Calu3 (cell line): ENCODE results near the gene DYSF. TPM values are rescaled to one million over a fixed set of nuclear protein-coding genes. Genes with fewer than 3 reads are reported as not detected.

Experiments used
- BruUV-seq: library from RNA; stranded (reverse); fragments of 400-500 nt; replicated peaks from 2 replicates; lab custom pipeline; 2021; lab: Mats Ljungman, UMichigan
- CTCF ChIA-PET: fragments of 300-600 bp; sonication (Branson Sonifier 250); formaldehyde crosslinking; loops from one replicate; lab custom pipeline; 2022; ENCODE audit warnings: antibody characterized with exemption; lab: Charles Lee
- DNase-seq: peaks from one replicate; pipeline ENCODE4 v3.0.0; 2022
- H3K27ac Mint-ChIP-seq: one replicate; pipeline ENCODE4 v1.8.0; 2022; ENCODE audit warnings: mixed read lengths; ENCODE audit not compliant: unreplicated experiment
- H3K27me3 Mint-ChIP-seq: one replicate; pipeline ENCODE4 v1.8.0; 2022; ENCODE audit warnings: mixed read lengths; ENCODE audit not compliant: unreplicated experiment
- H3K36me3 Mint-ChIP-seq: one replicate; pipeline ENCODE4 v1.8.0; 2022; ENCODE audit warnings: mild to moderate bottlenecking, moderate library complexity, mixed read lengths; ENCODE audit not compliant: insufficient read depth, unreplicated experiment
- H3K4me1 Mint-ChIP-seq: one replicate; pipeline ENCODE4 v1.8.0; 2022; ENCODE audit warnings: mild to moderate bottlenecking, low read depth, mixed read lengths; ENCODE audit not compliant: unreplicated experiment
- H3K4me3 Mint-ChIP-seq: one replicate; pipeline ENCODE4 v1.8.0; 2022; ENCODE audit warnings: mild to moderate bottlenecking, low read depth, moderate library complexity, mixed read lengths; ENCODE audit not compliant: unreplicated experiment
- H3K9me3 Mint-ChIP-seq: one replicate; pipeline ENCODE4 v1.8.0; 2022; ENCODE audit warnings: low read depth, mixed read lengths; ENCODE audit not compliant: unreplicated experiment
- intact Hi-C: fragments of 100-400 bp; cut with micrococcal nuclease; formaldehyde crosslinking; loops from one replicate; pipeline ENCODE4 v1.10.0; 2022; ENCODE audit not compliant: unreplicated experiment
- total RNA-seq: library from RNA; stranded (reverse); gene quantifications from 2 replicates; pipeline ENCODE4 v1.2.3, GENCODE V29; 2022
- TF ChIP-seq, protein P1 (sequence below): fragments of 200-600 bp; IDR thresholded peaks from one replicate; pipeline ENCODE4 v1.8.0; 2022; ENCODE audit warnings: antibody characterized with exemption; ENCODE audit not compliant: unreplicated experiment

The DYSF gene
- total RNA-seq, 1 experiment from 2014 or later: 3.2 TPM

DNA sequence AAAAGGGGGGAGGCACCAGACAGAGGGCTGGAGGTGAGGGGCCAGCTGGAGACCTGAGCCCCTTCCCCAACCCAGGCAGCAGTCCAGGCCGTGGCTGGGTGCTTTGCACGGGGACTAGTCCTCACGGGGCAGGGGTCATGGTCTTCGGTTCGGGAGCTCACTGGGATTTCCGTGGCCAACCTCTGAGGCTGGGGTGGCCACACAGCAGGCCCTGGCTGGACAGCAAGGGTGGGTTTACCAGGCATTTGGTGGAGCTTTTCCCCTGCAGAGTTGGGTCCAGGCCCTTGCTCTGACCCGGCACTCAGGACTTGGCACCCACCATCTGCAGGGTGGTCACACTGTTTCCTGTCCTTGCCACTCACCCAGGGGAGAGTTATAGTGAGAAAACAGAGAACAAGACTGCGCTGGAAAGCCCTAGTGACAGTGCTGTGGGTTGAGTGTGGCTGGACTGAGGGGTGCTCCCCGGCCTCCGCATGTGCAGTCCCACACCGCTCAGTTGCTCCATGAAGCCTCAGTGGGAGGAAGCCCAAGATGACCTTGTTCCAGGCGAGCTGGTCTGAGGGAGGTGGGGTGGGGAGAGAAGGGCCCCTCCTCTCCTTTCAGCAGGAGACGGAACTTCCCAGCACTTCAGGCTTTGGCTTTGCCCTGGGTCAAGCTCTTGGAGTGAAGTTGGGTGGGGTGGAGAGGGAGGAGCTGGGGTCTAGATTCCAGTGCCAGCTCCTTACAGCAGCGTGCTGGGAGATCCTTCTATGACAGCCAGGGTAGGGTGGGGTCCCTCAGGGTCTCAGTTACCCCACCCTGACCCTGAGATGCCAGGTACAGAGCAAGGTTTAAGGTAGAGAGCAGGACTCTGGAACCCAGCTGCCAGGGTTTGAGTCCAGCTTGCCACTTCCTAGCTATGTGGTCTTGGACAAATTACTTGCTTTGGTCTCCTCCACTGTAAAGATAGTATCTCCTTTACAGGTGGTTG lies 219.8 kb downstream of the DYSF start:
- no peaks in the 10 kb centered on the region for H3K4me1 Mint-ChIP-seq
- no peak overlapping the region for H3K4me3 Mint-ChIP-seq
- H3K36me3 Mint-ChIP-seq: no peaks in the 10 kb centered on the region
- intact Hi-C loops: no loop called here
- H3K27me3 Mint-ChIP-seq: peaks cover 77% of the 10 kb centered on the region
- H3K27ac Mint-ChIP-seq: no peak overlapping the region
- no TSS peak for BruUV-seq
- CTCF ChIA-PET: interaction anchor here (0.6 kb wide), 1 partner anchor 13 kb away, joined by 3 read pairs; no protein-coding TSS in a partner anchor
- TF ChIP-seq, protein P1, sequence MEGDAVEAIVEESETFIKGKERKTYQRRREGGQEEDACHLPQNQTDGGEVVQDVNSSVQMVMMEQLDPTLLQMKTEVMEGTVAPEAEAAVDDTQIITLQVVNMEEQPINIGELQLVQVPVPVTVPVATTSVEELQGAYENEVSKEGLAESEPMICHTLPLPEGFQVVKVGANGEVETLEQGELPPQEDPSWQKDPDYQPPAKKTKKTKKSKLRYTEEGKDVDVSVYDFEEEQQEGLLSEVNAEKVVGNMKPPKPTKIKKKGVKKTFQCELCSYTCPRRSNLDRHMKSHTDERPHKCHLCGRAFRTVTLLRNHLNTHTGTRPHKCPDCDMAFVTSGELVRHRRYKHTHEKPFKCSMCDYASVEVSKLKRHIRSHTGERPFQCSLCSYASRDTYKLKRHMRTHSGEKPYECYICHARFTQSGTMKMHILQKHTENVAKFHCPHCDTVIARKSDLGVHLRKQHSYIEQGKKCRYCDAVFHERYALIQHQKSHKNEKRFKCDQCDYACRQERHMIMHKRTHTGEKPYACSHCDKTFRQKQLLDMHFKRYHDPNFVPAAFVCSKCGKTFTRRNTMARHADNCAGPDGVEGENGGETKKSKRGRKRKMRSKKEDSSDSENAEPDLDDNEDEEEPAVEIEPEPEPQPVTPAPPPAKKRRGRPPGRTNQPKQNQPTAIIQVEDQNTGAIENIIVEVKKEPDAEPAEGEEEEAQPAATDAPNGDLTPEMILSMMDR: no peak
- no peaks in the 10 kb centered on the region for H3K9me3 Mint-ChIP-seq
- DNase-seq: no peak

DNA sequence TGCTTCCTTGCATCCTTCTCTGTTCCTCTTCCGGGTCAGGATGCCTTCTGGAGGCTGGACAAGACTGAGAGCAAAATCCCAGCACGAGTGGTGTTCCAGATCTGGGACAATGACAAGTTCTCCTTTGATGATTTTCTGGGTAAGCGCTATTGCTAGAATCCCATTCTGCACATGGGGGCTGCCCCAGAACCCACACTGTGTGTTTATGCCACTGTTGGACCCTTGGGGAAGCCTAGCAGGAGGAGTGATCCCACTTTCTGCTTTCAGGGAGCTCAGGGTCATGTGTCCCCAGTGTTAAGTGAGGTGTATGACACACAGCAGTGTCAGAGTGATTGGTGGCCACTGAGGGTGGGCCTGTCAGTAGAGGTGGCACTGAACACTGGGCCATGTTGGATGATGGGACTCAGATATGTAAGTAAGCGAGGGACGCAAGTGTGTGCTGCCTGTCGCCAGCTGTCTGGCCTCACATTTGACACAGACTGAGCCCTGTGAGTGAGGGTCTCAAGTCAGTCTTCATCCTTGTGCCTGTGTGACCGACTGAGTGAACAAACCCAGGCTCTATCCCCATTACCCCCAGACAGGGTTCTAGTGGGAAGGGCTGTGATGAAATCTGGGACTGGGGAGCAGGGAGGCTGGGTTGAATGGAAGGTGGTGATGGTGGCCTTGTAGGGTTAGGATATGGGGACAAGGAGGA lies 220.9 kb downstream of the DYSF start:
- DNase-seq: no peak
- Mint-ChIP-seq H3K27ac (no peak overlapping the region), H3K9me3 (no peaks in the 10 kb centered on the region), H3K4me1 (no peaks in the 10 kb centered on the region), H3K36me3 (no peaks in the 10 kb centered on the region), H3K27me3 (peaks cover 84% of the 10 kb centered on the region), H3K4me3 (no peak overlapping the region)
- intact Hi-C loops: no loop called here
- CTCF ChIA-PET: no interaction called here
- BruUV-seq: no TSS peak
- TF ChIP-seq, protein P1: no peak

DNA sequence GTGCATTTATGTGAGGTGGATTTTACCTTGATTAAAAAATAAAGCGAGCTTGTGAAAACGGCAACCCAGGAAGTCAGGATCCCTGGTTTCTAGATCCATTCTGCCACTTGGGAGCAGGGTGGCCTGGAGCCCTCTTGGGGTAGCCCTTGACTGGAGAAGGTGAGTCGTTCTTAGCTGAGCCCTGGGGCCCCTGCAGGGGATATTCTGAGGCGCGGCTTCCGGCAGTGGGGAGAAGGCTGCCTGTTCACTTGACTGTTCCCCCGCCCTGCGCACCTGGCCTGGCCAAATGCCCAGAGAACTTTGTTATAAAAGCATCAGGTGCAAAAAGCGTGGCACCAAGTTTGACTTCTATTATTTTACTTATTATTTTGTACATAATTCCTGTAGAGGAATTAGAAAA lies 221.9 kb downstream of the DYSF start:
- CTCF ChIA-PET: no interaction called here
- intact Hi-C loops: no loop called here
- Mint-ChIP-seq H3K36me3 (no peaks in the 10 kb centered on the region), H3K9me3 (no peaks in the 10 kb centered on the region), H3K27me3 (peaks cover 77% of the 10 kb centered on the region), H3K4me3 (no peak overlapping the region), H3K27ac (no peak overlapping the region), H3K4me1 (no peaks in the 10 kb centered on the region)
- TF ChIP-seq, protein P1: no peak
- no TSS peak for BruUV-seq
- peak; percentile 39 for DNase-seq

DNA sequence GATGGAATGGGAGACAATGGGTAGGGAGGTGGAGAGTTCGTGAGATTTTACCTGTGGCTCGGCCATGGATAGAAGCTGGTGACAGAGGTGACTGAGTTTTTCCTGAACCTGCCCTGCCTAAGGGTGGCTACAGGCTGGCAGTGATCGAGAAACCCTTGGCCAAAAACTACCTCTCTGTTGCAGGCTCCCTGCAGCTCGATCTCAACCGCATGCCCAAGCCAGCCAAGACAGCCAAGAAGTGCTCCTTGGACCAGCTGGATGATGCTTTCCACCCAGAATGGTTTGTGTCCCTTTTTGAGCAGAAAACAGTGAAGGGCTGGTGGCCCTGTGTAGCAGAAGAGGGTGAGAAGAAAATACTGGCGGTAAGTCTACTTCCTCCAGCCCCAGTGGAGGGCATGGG lies 225.5 kb downstream of the DYSF start:
- Mint-ChIP-seq H3K9me3 (no peaks in the 10 kb centered on the region), H3K4me3 (no peak overlapping the region), H3K27me3 (peaks cover 78% of the 10 kb centered on the region), H3K27ac (no peak overlapping the region), H3K4me1 (no peaks in the 10 kb centered on the region), H3K36me3 (no peaks in the 10 kb centered on the region)
- TF ChIP-seq, protein P1: no peak
- DNase-seq: no peak
- intact Hi-C loops: no loop called here
- BruUV-seq: no TSS peak
- CTCF ChIA-PET: no interaction called here
